Measurements from ENCODE around the gene LARGE1.

DNA sequence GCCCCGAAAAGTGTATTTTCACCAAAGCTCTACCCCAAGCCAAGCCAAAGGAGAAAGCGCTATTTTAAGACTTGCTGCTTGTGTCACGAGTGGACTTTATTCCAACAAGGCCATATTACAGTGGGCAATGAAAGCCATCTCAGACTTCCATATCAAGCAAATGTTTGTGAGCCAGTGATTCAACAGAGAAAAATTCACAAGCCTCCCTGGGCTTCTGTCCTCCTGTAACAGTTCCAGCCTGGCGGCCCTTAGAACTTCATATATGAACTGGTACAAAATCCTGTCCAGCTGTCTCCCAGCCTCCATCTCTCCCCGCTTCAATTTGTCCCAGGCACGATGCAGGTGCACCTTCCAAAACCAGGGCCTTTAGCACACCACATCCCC, 11.2 kb downstream of the LARGE1 start:
- TF ChIP-seq ZFP41 (CRISPR knock-in tag; IDR thresholded peaks at IDR 0.05; ENCODE audit: borderline replicate concordance) (no peak), MYC (CRISPR knock-in tag; IDR thresholded peaks at IDR 0.05; ENCODE audit: borderline replicate concordance) (no peak), ZNF510 (CRISPR knock-in tag; IDR thresholded peaks at IDR 0.05; ENCODE audit: low read depth) (no peak), WIZ (CRISPR knock-in tag; IDR thresholded peaks at IDR 0.05) (no peak), POLR2G (IDR thresholded peaks at IDR 0.05; ENCODE audit: low read depth, low read length) (no peak), MED1 (CRISPR knock-in tag; IDR thresholded peaks at IDR 0.05) (no peak), EED (CRISPR knock-in tag; IDR thresholded peaks at IDR 0.05) (no peak), HIVEP1 (CRISPR knock-in tag; IDR thresholded peaks at IDR 0.05) (no peak), ELF1 (CRISPR knock-in tag; IDR thresholded peaks at IDR 0.05) (no peak)
- TF ChIP-seq, protein P1, sequence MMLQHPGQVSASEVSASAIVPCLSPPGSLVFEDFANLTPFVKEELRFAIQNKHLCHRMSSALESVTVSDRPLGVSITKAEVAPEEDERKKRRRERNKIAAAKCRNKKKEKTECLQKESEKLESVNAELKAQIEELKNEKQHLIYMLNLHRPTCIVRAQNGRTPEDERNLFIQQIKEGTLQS (CRISPR knock-in tag; IDR thresholded peaks at IDR 0.05): no peak
- TF ChIP-seq, protein P2, sequence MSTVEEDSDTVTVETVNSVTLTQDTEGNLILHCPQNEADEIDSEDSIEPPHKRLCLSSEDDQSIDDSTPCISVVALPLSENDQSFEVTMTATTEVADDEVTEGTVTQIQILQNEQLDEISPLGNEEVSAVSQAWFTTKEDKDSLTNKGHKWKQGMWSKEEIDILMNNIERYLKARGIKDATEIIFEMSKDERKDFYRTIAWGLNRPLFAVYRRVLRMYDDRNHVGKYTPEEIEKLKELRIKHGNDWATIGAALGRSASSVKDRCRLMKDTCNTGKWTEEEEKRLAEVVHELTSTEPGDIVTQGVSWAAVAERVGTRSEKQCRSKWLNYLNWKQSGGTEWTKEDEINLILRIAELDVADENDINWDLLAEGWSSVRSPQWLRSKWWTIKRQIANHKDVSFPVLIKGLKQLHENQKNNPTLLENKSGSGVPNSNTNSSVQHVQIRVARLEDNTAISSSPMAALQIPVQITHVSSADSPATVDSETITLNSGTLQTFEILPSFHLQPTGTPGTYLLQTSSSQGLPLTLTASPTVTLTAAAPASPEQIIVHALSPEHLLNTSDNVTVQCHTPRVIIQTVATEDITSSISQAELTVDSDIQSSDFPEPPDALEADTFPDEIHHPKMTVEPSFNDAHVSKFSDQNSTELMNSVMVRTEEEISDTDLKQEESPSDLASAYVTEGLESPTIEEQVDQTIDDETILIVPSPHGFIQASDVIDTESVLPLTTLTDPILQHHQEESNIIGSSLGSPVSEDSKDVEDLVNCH (CRISPR knock-in tag; IDR thresholded peaks at IDR 0.05): no peak
- TF ChIP-seq, protein P3, sequence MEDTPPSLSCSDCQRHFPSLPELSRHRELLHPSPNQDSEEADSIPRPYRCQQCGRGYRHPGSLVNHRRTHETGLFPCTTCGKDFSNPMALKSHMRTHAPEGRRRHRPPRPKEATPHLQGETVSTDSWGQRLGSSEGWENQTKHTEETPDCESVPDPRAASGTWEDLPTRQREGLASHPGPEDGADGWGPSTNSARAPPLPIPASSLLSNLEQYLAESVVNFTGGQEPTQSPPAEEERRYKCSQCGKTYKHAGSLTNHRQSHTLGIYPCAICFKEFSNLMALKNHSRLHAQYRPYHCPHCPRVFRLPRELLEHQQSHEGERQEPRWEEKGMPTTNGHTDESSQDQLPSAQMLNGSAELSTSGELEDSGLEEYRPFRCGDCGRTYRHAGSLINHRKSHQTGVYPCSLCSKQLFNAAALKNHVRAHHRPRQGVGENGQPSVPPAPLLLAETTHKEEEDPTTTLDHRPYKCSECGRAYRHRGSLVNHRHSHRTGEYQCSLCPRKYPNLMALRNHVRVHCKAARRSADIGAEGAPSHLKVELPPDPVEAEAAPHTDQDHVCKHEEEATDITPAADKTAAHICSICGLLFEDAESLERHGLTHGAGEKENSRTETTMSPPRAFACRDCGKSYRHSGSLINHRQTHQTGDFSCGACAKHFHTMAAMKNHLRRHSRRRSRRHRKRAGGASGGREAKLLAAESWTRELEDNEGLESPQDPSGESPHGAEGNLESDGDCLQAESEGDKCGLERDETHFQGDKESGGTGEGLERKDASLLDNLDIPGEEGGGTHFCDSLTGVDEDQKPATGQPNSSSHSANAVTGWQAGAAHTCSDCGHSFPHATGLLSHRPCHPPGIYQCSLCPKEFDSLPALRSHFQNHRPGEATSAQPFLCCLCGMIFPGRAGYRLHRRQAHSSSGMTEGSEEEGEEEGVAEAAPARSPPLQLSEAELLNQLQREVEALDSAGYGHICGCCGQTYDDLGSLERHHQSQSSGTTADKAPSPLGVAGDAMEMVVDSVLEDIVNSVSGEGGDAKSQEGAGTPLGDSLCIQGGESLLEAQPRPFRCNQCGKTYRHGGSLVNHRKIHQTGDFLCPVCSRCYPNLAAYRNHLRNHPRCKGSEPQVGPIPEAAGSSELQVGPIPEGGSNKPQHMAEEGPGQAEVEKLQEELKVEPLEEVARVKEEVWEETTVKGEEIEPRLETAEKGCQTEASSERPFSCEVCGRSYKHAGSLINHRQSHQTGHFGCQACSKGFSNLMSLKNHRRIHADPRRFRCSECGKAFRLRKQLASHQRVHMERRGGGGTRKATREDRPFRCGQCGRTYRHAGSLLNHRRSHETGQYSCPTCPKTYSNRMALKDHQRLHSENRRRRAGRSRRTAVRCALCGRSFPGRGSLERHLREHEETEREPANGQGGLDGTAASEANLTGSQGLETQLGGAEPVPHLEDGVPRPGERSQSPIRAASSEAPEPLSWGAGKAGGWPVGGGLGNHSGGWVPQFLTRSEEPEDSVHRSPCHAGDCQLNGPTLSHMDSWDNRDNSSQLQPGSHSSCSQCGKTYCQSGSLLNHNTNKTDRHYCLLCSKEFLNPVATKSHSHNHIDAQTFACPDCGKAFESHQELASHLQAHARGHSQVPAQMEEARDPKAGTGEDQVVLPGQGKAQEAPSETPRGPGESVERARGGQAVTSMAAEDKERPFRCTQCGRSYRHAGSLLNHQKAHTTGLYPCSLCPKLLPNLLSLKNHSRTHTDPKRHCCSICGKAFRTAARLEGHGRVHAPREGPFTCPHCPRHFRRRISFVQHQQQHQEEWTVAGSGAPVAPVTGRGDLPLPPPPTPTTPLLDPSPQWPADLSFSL (CRISPR knock-in tag; IDR thresholded peaks at IDR 0.05): no peak
- TF ChIP-seq, protein P4, sequence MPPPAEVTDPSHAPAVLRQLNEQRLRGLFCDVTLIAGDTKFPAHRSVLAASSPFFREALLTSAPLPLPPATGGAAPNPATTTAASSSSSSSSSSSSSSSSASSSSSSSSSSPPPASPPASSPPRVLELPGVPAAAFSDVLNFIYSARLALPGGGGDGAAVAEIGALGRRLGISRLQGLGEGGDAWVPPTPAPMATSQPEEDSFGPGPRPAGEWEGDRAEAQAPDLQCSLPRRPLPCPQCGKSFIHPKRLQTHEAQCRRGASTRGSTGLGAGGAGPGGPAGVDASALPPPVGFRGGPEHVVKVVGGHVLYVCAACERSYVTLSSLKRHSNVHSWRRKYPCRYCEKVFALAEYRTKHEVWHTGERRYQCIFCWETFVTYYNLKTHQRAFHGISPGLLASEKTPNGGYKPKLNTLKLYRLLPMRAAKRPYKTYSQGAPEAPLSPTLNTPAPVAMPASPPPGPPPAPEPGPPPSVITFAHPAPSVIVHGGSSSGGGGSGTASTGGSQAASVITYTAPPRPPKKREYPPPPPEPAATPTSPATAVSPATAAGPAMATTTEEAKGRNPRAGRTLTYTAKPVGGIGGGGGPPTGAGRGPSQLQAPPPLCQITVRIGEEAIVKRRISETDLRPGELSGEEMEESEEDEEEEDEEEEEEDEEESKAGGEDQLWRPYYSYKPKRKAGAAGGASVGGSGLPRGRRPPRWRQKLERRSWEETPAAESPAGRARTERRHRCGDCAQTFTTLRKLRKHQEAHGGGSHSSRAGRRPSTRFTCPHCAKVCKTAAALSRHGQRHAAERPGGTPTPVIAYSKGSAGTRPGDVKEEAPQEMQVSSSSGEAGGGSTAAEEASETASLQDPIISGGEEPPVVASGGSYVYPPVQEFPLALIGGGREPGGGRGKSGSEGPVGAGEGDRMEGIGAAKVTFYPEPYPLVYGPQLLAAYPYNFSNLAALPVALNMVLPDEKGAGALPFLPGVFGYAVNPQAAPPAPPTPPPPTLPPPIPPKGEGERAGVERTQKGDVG (CRISPR knock-in tag; IDR thresholded peaks at IDR 0.05; ENCODE audit: borderline replicate concordance): no peak
- TF ChIP-seq, protein P5, sequence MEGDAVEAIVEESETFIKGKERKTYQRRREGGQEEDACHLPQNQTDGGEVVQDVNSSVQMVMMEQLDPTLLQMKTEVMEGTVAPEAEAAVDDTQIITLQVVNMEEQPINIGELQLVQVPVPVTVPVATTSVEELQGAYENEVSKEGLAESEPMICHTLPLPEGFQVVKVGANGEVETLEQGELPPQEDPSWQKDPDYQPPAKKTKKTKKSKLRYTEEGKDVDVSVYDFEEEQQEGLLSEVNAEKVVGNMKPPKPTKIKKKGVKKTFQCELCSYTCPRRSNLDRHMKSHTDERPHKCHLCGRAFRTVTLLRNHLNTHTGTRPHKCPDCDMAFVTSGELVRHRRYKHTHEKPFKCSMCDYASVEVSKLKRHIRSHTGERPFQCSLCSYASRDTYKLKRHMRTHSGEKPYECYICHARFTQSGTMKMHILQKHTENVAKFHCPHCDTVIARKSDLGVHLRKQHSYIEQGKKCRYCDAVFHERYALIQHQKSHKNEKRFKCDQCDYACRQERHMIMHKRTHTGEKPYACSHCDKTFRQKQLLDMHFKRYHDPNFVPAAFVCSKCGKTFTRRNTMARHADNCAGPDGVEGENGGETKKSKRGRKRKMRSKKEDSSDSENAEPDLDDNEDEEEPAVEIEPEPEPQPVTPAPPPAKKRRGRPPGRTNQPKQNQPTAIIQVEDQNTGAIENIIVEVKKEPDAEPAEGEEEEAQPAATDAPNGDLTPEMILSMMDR (CRISPR knock-in tag; IDR thresholded peaks at IDR 0.05): no peak
